ENCODE measurements around the gene KCNQ1.

The KCNQ1 gene

GRCh38 chr11:2760196-2760871 is 315.5 kb downstream of the KCNQ1 start:
- TF ChIP-seq ZNF565 (CRISPR knock-in tag; conservative IDR thresholded peaks at IDR 0.05; ENCODE audit: low read depth) (no peak), CREB5 (CRISPR knock-in tag; IDR thresholded peaks at IDR 0.05; ENCODE audit: low read depth) (no peak), TCF4 (CRISPR knock-in tag; IDR thresholded peaks at IDR 0.05; ENCODE audit: borderline replicate concordance) (no peak), ZNF70 (CRISPR knock-in tag; IDR thresholded peaks at IDR 0.05) (no peak), ZFP3 (CRISPR knock-in tag; IDR thresholded peaks at IDR 0.05) (no peak), ARNTL (CRISPR knock-in tag; IDR thresholded peaks at IDR 0.05; ENCODE audit: borderline replicate concordance, low read depth) (no peak), CSDC2 (CRISPR knock-in tag; IDR thresholded peaks at IDR 0.05) (no peak), POU6F1 (CRISPR knock-in tag; IDR thresholded peaks at IDR 0.05; ENCODE audit: borderline replicate concordance, low read depth) (no peak), ZC3H10 (CRISPR knock-in tag; IDR thresholded peaks at IDR 0.05) (no peak), TSHZ2 (CRISPR knock-in tag; IDR thresholded peaks at IDR 0.05) (no peak), OSR1 (CRISPR knock-in tag; IDR thresholded peaks at IDR 0.05) (no peak)
- no peak for ATAC-seq

- TF ChIP-seq PATZ1 (CRISPR knock-in tag; IDR thresholded peaks at IDR 0.05; ENCODE audit: borderline replicate concordance): no peak
- no peak for TF ChIP-seq ESRRG (CRISPR knock-in tag; IDR thresholded peaks at IDR 0.05)
- TF ChIP-seq ZNF8 (CRISPR knock-in tag; IDR thresholded peaks at IDR 0.05): no peak
- TF ChIP-seq ISL1 (CRISPR knock-in tag; IDR thresholded peaks at IDR 0.05): no peak
- no peak for TF ChIP-seq ZFP30 (CRISPR knock-in tag; IDR thresholded peaks at IDR 0.05)
- no peak for TF ChIP-seq RARB (CRISPR knock-in tag; IDR thresholded peaks at IDR 0.05)
- TF ChIP-seq SNAI2 (CRISPR knock-in tag; IDR thresholded peaks at IDR 0.05): no peak
- no peak for TF ChIP-seq ZNF70 (CRISPR knock-in tag; IDR thresholded peaks at IDR 0.05)
- no peak for TF ChIP-seq ZFP3 (CRISPR knock-in tag; IDR thresholded peaks at IDR 0.05)
- no peak for TF ChIP-seq CREB5 (CRISPR knock-in tag; IDR thresholded peaks at IDR 0.05; ENCODE audit: low read depth)
- TF ChIP-seq ZNF565 (CRISPR knock-in tag; conservative IDR thresholded peaks at IDR 0.05; ENCODE audit: low read depth): no peak
- no peak for TF ChIP-seq CSRNP3 (CRISPR knock-in tag; IDR thresholded peaks at IDR 0.05)
- TF ChIP-seq TSHZ2 (CRISPR knock-in tag; IDR thresholded peaks at IDR 0.05): no peak
- no peak for TF ChIP-seq OSR1 (CRISPR knock-in tag; IDR thresholded peaks at IDR 0.05)
- no peak for TF ChIP-seq ARNTL (CRISPR knock-in tag; IDR thresholded peaks at IDR 0.05; ENCODE audit: borderline replicate concordance, low read depth)
- ATAC-seq: no peak
Observed at GRCh38 chr11:2761131-2762030, 316.6 kb downstream of the KCNQ1 start.

Measured in SK-N-SH treated with all-trans-retinoic acid at 6 μM for 48 hours (cell line).